Measurements from ENCODE around the gene ADAMTS17.

ADAMTS17 gene

GRCh38 chr15:100160953-100161352 is 180.8 kb downstream of the ADAMTS17 start:
- no peak for DNase-seq

- DNase-seq = no peak
Observed at GRCh38 chr15:100159436-100159835, 182.3 kb downstream of the ADAMTS17 start.

- DNase-seq = no peak
Observed at GRCh38 chr15:100158356-100158755, 183.4 kb downstream of the ADAMTS17 start.

GRCh38 chr15:100156201-100156600 is 185.6 kb downstream of the ADAMTS17 start:
- DNase-seq = no peak

GRCh38 chr15:100154338-100154737 is 187.4 kb downstream of the ADAMTS17 start:
- no peak for DNase-seq

- no peak for DNase-seq
Observed at GRCh38 chr15:100152463-100152862, 189.3 kb downstream of the ADAMTS17 start.

GRCh38 chr15:100150906-100151305 is 190.9 kb downstream of the ADAMTS17 start:
- DNase-seq = no peak

- DNase-seq = no peak
Observed at GRCh38 chr15:100147828-100148227, 193.9 kb downstream of the ADAMTS17 start.

- DNase-seq = no peak
Observed at GRCh38 chr15:100143378-100143777, 198.4 kb downstream of the ADAMTS17 start.

- peak; percentile 12 for DNase-seq
Observed at GRCh38 chr15:100141311-100142001, 200.3 kb downstream of the ADAMTS17 start.

- DNase-seq = no peak
Observed at GRCh38 chr15:100140527-100141308, 201.1 kb downstream of the ADAMTS17 start.

- no peak for DNase-seq
Observed at GRCh38 chr15:100134586-100134985, 207.2 kb downstream of the ADAMTS17 start.

- DNase-seq = peak; percentile 12
Observed at GRCh38 chr15:100134089-100134583, 207.6 kb downstream of the ADAMTS17 start.

- no peak for DNase-seq
Observed at GRCh38 chr15:100133001-100133400, 208.8 kb downstream of the ADAMTS17 start.

- no peak for DNase-seq
Observed at GRCh38 chr15:100132309-100132708, 209.5 kb downstream of the ADAMTS17 start.

- peak; percentile 42 for DNase-seq
Observed at GRCh38 chr15:100131321-100132224, 210.2 kb downstream of the ADAMTS17 start.

- DNase-seq = no peak
Observed at GRCh38 chr15:100129677-100130076, 212.1 kb downstream of the ADAMTS17 start.

GRCh38 chr15:100125401-100126191 is 216.2 kb downstream of the ADAMTS17 start:
- no peak for DNase-seq

- DNase-seq = no peak
Observed at GRCh38 chr15:100124936-100125335, 216.8 kb downstream of the ADAMTS17 start.

GRCh38 chr15:100124361-100124760 is 217.4 kb downstream of the ADAMTS17 start:
- no peak for DNase-seq

GRCh38 chr15:100123611-100124010 is 218.2 kb downstream of the ADAMTS17 start:
- no peak for DNase-seq

GRCh38 chr15:100121285-100121684 is 220.5 kb downstream of the ADAMTS17 start:
- DNase-seq = no peak
